Adipose tissue (tissue), 3 donors: Measurements from ENCODE around the gene VAV2. TPM values are rescaled to one million over a fixed set of nuclear protein-coding genes. Genes with fewer than 3 reads are reported as not detected.

ENCODE experiments used
- H3K27ac ChIP-seq: one replicate; pipeline ENCODE4 v1.5.1; 2013; ENCODE audit warnings: low read depth, low read length
- WGBS, 3 donors: extraction: QIAGEN DNeasy Blood & Tissue Kit; methylation state at CpG; one replicate each; pipeline ENCODE4 v1.1.7; 2013; 5-methylcytosine and 5-hydroxymethylcytosine counted together
- polyA plus RNA-seq, 3 donors: library from polyadenylated mRNA; stranded (reverse); fragments of 200-250 nt; gene quantifications; one replicate each; pipeline ENCODE4 v1.2.3, GENCODE V29; 2013
- donor health status: healthy with polysubstance abuse.
- donor health status: Bipolar disorder and iron deficiency.
- donor health status: healthy.

The VAV2 gene
- polyA plus RNA-seq, 3 donors = 6.0 to 15.2 (median 6.9) TPM

GRCh38 chr9:133734590-133735414 is 257.3 kb downstream of the VAV2 start:
- 74 to 80% (median 78%) methylated on average over 22 to 23 of the region's 23 CpGs for WGBS, 3 donors
- no peak overlapping the region for H3K27ac ChIP-seq

- 86 to 93% (median 89%) methylated on average over 20 to 21 of the region's 21 CpGs for WGBS, 3 donors
- no peak overlapping the region for H3K27ac ChIP-seq
Measured at GRCh38 chr9:133733796-133734533, 258.2 kb downstream of the VAV2 start.

- H3K27ac ChIP-seq = no peak overlapping the region
- WGBS, 3 donors = 83 to 91% (median 90%) methylated on average over 4 of the region's 4 CpGs
Measured at GRCh38 chr9:133733421-133733795, 258.7 kb downstream of the VAV2 start.

- 78 to 89% (median 81%) methylated on average over 10 of the region's 10 CpGs for WGBS, 3 donors
Measured at GRCh38 chr9:133732639-133733408, 259.3 kb downstream of the VAV2 start.

GRCh38 chr9:133731876-133732638 is 260.1 kb downstream of the VAV2 start:
- 76 to 79% (median 78%) methylated on average over 23 to 30 of the region's 30 CpGs for WGBS, 3 donors

More at GRCh38 chr9:133732639-133733408, 259.3 kb downstream of the VAV2 start:
- no peak overlapping the region for H3K27ac ChIP-seq

GRCh38 chr9:133730994-133731715 is 261.0 kb downstream of the VAV2 start:
- no peak overlapping the region for H3K27ac ChIP-seq
- WGBS, 3 donors = 90 to 94% (median 92%) methylated on average over 27 of the region's 27 CpGs

More at GRCh38 chr9:133731876-133732638, 260.1 kb downstream of the VAV2 start:
- H3K27ac ChIP-seq = no peak overlapping the region

- WGBS, 3 donors = 87 to 89% (median 88%) methylated on average over 19 of the region's 19 CpGs
- H3K27ac ChIP-seq = no peak overlapping the region
Measured at GRCh38 chr9:133729617-133730281, 262.4 kb downstream of the VAV2 start.

GRCh38 chr9:133728856-133729616 is 263.1 kb downstream of the VAV2 start:
- WGBS, 3 donors = 75 to 81% (median 80%) methylated on average over 10 of the region's 10 CpGs
- no peak overlapping the region for H3K27ac ChIP-seq

GRCh38 chr9:133727876-133728441 is 264.2 kb downstream of the VAV2 start:
- H3K27ac ChIP-seq = no peak overlapping the region
- WGBS, 3 donors = 88 to 92% (median 90%) methylated on average over 17 to 18 of the region's 18 CpGs

- no peak overlapping the region for H3K27ac ChIP-seq
- 64 to 76% (median 71%) methylated on average over 10 of the region's 10 CpGs for WGBS, 3 donors
Measured at GRCh38 chr9:133727277-133727875, 264.7 kb downstream of the VAV2 start.

- no peak overlapping the region for H3K27ac ChIP-seq
- 61 to 68% (median 63%) methylated on average over 14 of the region's 14 CpGs for WGBS, 3 donors
Measured at GRCh38 chr9:133726401-133727276, 265.5 kb downstream of the VAV2 start.

- 76 to 81% (median 78%) methylated on average over 7 of the region's 7 CpGs for WGBS, 3 donors
- H3K27ac ChIP-seq = no peak overlapping the region
Measured at GRCh38 chr9:133725886-133726285, 266.2 kb downstream of the VAV2 start.

- H3K27ac ChIP-seq = no peak overlapping the region
- WGBS, 3 donors = 91 to 92% (median 92%) methylated on average over 15 of the region's 15 CpGs
Measured at GRCh38 chr9:133718563-133719315, 273.4 kb downstream of the VAV2 start.
